ENCODE results near the gene CLRN1.

- TF ChIP-seq POLR2A (IDR thresholded peaks at IDR 0.05; ENCODE audit: low read depth, low read length) (no peak), POLR2AphosphoS5 (IDR thresholded peaks at IDR 0.05; ENCODE audit: low read depth, low read length) (no peak), TAF1 (IDR thresholded peaks at IDR 0.05; ENCODE audit: borderline replicate concordance, low read depth, low read length) (no peak)
Observed at GRCh38 chr3:150998996-150999395, 26.5 kb upstream of the CLRN1 start.

All from GM12892 (cell line).